ENCODE results near the gene KLRK1.
"Not testable (repeated sequence)": the region's sequence is repeated elsewhere in the genome, so short reads cannot be mapped to it uniquely, and the experiment has no call there.

KLRK1 gene

GRCh38 chr12:10388624-10389413 lies 1.0 kb downstream of the KLRK1 start:
- no peak for DNase-seq (ENCODE audit: low read depth in 3 of 3)

DNA sequence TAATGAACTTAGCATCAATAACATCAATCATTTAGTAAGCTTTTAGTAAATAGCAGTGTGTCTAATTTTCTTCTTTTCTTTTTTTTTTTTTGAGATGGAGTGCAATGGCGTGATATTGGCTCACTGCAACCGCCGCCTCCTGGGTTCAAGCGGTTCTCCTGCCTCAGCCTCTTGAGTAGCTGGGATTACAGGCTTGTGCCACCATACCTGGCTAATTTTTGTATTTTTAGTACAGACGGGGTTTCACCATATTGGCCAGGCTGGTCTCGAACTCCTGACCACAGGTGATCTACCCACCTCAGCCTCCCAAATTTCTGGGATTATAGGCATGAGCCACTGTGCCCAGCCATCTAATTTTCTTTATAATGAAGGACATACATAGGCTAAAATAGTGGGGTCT lies 2.3 kb downstream of the KLRK1 start:
- not testable (repeated sequence) for DNase-seq (ENCODE audit: low read depth in 3 of 3)

GRCh38 chr12:10386857-10387256 lies 3.0 kb downstream of the KLRK1 start:
- DNase-seq (ENCODE audit: low read depth in 3 of 3) = no peak

DNA sequence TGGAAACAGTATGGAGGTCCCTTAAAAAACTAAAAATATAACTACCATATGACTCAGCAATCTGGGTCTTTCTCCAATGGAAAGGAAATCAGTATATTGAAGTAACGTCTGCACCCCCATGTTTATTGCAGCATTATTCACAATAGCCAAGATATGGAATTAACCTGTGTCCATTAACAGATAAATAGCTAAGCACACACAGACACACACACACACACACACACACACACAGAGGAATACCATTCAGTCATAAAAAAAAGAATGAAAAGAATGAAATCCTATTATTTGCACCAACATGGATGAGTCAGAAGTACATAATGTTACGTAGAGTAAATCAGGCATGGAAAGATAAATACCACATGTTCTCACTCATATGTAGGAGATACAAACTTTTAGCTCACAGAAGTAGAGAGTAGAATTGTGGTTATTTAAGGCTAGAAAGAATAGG lies 4.7 kb downstream of the KLRK1 start:
- no peak for DNase-seq (ENCODE audit: low read depth in 3 of 3)

- DNase-seq (ENCODE audit: low read depth in 3 of 3) = no peak
Measured at GRCh38 chr12:10384191-10384590, 5.7 kb downstream of the KLRK1 start.

DNA sequence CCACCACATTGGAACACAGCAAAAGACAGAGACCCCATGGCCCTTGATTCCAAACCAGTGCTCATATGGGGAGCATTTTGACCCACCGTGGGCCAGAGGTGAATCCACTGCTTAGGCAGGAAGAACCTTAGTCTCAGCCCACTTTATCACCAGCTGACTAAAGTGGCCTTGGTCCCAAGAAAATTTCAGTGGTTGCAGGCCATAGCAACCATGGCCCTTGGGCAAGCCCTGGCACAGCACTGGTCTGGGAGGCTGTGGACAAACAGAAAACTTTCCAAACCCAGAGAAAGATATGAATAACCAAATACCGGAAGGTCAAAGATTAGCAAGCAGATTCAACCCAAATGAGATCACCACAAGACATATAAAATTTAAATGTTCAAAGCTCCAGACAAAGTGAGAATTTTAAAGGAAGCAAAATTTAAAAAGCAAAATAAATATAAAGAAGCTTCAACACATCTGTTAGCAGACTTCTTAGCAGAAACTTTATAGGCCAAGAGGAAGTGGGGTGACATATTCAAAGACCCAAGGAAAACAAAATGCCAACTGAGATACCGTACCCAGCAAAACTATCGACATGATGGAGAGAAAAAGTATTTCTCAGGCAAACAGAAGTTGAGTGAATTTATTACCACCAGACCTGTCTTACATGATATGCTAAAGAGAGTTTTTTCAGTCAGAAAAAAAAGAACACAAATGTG lies 7.8 kb downstream of the KLRK1 start:
- DNase-seq (ENCODE audit: low read depth in 3 of 3) = no peak

- not testable (repeated sequence) for DNase-seq (ENCODE audit: low read depth in 3 of 3)
Measured at GRCh38 chr12:10378737-10379136, 11.1 kb downstream of the KLRK1 start.

GRCh38 chr12:10374624-10375018 lies 15.2 kb downstream of the KLRK1 start:
- no peak for DNase-seq (ENCODE audit: low read depth in 3 of 3)

GRCh38 chr12:10372559-10372958 lies 17.3 kb downstream of the KLRK1 start:
- no peak for DNase-seq (ENCODE audit: low read depth in 3 of 3)

DNA sequence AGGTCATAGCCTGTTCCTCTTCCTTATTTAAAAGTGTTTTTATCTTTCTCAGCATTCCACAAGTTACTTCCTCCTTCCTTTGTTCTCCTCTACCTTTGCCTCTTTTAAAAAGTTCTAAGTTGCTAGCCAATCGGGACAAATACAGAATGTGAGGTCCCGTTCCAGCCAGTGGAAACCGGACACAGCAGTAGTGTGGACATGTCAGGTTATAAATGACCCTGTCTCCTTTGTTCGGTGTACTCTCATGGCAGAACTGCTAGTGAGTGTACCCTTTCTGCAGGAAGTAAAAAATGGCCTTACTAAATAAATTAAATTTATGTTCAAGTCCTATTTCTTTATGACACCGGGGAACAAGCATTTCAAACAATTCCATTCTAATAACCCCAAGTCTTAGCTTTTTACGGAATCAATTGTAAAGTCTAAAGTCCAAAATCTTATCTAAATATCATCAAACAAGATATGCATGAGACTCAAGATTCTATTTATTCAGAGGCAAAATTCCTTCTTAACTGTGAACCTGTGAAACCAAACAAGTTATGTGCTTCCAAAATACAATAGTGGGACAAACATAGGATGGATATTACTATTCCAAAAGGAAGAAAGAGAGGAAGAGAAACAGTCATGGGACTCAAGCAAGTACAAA lies 17.8 kb downstream of the KLRK1 start:
- not testable (repeated sequence) for DNase-seq (ENCODE audit: low read depth in 3 of 3)

DNA sequence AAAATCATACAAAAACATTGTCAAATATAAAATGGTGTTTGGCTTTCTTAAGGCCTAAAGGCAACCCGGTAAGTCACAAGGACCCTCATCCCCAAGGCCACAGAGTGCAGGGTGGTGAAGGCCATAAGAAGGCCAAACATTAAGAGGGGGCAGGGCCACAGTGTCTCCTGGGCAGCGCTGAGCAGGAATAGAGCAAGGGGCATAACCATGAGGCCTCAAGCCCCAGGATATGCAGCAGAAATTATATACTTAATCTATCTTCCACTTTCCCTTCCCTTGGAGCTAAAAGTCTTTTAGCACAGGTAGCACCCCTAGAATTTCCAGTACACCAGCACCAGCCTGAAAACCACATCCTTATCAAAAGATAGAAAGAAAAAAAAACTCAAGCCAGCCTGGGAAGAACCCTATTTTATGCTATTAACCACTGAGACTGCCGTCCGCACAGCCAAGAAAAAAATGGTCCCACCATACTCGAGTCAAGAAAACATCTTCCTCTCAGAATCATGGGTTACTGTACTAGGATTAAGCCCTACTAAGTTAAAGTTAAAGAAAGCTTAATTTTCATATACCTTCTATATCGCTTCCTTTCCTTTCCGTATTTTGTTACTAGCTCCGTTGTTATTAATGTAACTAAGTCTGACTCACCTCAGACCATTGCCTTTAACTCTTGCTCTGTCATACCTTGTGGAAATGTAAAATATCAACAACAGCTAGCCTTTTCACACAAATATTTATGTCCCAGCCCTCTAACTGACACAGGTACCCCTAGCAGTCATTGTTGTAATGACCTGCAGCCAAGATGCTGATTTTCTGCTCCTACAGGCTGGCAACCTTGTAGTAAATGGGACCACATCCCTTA lies 20.1 kb downstream of the KLRK1 start:
- DNase-seq (ENCODE audit: low read depth in 3 of 3) = no peak

DNA sequence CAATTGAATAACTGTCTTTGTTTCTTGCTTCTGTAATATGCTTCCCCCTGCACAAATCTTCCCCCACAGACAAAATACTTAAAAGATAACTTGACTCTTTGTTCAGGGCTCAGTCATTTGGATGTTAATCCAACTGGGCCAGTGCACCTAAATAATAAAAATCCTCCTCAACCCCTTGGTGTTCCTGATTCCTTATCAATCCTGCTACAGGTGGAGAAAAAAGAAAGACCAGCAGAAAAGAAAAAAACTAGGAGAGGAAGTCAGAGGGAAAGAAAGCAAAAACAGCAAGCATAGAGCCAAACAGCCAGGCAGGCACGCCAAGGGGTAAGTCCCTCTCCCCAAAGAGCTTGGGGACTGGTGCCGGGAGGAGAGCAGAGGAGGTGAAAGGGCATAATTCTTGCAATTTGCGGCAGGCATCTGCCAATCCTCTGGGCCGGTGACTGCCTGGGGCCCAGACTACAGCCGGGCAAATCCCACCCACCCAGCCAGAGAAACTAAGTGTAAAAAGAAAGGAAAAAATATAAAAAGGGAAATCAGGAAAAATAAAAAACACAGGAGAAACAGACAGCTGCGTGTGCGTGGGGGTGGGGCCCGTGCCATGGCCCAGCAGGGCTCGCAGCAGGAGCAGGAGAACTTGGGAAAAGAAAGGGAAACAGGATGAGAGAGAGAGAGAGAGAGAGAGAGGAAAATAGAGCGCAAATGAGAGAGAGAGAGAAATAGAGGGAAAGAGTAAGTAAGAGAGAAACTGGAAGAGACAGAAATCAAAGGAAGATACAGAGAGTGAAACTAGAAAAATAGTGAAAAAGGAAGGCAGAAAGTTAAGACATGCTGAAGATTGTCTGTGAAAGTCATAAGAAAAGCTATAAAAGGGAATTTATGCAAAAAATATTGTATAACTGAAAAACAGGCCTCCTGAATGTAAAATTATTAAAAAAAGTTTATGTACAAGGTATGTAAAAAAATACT lies 21.4 kb downstream of the KLRK1 start:
- no peak for DNase-seq (ENCODE audit: low read depth in 3 of 3)

DNA sequence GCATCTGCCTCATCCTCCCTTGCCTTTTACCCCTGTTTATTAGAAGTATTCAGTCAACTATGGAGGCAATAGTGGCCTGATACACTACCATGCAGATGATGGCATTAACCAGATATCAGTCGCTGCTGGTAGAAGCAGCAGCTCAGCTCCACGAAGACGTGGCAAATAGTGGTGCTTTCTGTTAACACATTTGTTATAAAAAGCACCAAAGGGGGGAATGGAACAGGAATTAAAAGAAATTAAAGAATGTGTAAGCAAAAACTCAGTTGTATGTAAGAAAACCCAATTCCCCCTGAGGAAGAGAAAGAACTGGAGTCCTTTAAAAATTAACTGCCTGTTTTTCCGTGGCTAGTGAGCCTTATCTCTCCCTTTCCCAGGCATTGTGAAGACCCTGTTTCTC lies 22.1 kb downstream of the KLRK1 start:
- not testable (repeated sequence) for DNase-seq (ENCODE audit: low read depth in 3 of 3)

GRCh38 chr12:10366875-10367274 lies 23.0 kb downstream of the KLRK1 start:
- no peak for DNase-seq (ENCODE audit: low read depth in 3 of 3)

DNA sequence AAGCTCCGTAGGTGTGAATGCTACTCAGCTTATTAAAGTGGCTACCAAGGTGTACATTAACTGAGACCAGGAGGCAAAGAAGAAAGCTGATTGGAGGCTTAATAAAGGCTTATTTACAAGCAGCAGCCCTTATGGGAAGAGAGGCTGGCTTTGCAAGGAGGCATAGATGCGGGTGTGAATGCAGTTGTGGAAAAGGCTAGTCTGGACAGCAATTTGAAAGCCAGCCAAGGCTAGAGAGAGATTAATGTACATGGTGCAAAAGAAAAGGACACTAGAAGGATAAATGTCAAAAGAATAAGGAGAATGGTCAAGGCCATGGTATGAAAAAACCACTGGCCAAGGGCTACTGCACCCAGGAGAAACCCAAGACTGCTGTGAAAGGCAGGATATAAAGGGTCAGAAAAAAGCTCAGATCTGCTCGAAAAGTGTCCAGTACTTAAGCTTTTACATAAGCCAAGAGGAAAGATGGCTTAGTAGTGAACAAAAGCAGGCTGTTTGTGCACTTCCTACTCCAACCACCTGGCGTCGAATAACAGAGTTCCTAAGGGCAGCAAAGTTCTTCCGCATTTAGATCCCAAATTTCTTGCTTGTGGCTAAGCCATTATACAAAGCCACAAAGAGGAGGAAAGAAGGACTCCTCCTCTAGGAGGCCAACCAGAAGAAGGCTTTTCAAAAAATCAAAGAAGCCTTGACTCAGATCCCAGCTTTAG lies 24.0 kb downstream of the KLRK1 start:
- no peak for DNase-seq (ENCODE audit: low read depth in 3 of 3)

DNA sequence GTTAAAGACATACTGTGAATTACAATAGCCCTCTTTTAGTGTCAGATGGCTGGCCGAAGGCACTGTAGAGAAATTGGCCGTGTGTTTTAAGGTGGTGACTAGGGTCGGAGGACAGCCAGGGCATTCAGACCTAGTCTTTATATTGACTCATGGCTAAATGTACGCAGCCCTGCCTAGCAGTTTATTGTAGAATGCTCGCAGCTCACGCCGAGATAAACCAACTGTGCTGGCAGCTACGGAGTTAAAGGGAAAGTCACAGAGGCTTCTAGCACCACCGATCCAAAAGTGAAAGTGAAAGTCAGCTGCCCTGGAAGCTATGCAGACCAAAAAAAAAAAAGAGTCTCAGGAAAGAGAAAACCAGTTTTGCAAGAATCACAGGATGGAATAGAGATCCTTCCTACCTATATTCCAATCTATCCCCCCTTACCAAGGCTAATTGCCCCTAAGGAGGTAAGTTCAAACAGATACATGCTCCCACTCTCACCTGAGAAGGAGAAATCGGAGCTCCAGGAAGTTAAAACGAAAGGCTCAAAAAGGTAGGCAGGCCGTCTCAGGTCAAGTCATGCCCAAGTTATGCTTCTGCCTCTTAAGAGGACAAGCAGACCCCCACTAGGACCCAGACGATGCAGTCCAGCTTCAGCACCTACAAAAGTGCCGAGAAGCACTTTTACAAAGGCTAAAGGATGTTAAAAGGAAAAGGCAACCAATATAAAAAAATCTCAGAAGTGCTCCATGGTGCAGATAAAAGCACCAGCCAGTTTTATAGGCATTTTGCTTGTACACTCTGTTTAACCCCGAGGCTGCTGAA lies 24.8 kb downstream of the KLRK1 start:
- peak; percentile 18 to 40 (median 38) for DNase-seq (ENCODE audit: low read depth in 3 of 3)

- no peak for DNase-seq (ENCODE audit: low read depth in 3 of 3)
Measured at GRCh38 chr12:10363914-10364814, 25.7 kb downstream of the KLRK1 start.

DNA sequence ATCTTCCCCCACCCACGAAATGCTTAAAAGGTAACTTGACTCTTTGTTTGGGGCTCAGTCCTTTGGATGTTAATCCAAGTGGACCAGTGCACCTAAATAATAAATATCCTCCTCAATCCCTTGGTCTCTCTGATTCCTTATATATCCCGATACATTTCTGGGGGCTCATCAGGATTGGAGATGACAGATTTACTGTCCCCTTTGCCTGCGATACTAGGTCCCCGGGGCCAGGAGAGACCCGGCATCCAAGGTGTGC lies 26.3 kb downstream of the KLRK1 start:
- DNase-seq (ENCODE audit: low read depth in 3 of 3) = no peak

All from stimulated activated CD4-positive, alpha-beta T cell treated with anti-CD3 and anti-CD28 coated beads, TNF-alpha, amount 100 ng/mL, for 4 hours (primary cell).